NCI-H82 (cell line): ENCODE data around the gene CELF1.

Experiments used
- DNase-seq: peaks from one replicate; lab custom pipeline; 2025; lab: John Stamatoyannopoulos, UW

CELF1 gene

GRCh38 chr11:47508240-47508957 is 44.5 kb downstream of the CELF1 start:
- no peak for DNase-seq

- no peak for DNase-seq
Observed at GRCh38 chr11:47507563-47508239, 45.2 kb downstream of the CELF1 start.

DNA sequence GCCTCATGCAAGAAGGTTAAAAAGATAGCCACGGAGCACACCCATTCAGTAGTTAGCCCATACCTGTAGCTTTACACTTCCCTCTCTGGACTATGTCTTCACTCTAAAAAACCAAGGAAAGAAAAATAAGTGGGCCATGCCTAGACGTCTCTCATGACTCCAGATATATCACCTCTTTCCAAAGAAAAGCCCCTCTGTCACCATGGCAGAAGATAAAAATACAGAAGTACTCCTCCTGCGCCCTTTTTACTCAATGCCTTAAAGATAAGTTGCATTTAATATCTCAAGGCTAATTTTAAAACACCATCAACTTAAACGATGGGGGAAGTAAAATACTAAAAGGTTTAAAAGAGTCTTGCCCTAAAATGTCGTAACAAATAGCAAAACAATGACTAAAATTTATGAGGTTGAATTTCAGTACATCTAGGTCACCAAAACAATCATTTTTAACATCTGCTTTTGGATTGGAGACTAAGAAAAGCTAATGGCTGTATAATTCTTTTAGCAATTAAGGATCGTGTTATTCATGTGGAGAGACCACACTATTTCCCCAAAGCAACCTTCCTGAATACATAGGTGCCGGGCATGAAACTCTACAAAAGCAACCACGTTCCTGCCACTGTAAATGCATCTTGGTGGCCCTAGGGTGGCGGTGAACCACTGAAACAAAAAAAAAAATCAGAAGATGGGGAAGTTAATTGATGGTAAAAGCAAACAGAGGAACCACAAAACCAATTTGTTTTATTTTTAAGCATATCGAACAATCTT is 46.0 kb downstream of the CELF1 start:
- DNase-seq: no peak

DNA sequence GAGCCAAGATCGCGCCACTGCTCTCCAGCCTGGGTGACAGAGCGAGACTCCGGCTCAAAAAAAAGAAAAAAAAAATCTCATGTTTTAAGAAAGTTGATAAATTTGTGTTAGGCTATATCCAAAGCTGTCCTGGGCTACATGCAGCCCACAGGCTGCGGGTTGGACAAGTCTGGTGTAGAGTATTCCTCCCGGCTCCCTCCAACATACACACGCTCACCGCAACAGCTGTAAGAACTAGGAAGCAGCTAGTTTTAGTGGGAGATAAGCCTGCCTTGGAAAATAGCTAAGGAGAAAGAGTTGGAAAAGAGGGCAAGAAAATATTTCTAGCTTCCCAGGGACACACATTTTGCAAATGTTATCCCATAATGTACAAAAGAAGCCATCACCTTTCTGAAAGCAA is 46.6 kb downstream of the CELF1 start:
- no peak for DNase-seq

DNA sequence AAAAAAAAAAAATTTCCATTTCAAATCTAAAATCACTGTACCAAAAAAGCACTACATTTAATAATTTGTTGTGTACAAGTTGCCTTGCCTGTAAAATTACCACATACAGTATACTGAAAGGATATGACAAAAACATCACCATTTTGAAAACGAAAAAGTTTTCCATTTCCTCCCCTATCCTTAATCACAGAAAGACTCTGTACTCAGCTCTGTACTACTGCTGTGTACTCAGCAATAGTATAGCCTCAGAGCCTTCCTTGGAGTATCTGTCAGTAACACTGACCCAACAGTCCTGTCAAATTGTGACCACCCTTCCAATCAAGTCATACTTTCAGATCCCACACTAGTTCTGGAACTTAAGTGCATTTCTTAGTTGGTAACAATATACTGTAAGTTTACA is 48.0 kb downstream of the CELF1 start:
- DNase-seq: no peak

GRCh38 chr11:47503227-47503626 is 49.7 kb downstream of the CELF1 start:
- DNase-seq: no peak

DNA sequence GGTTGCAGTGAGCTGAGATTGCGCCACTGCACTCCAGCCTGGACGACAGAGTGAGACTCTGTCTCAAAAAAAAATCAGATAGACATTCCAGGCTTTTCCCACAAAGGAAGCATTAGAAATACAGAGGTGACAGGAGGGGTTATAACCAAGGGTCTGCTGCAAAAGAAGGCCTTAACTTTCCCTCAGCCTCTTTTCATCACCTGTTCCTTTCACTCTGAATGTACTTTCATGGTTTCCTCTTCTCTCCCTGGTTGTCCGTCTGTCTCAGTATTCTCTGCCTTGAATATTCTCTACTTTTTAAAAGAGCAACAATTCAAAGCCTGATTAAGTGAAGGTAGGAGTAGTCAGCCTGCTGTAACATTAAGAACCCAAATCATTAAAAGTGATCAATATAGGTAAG is 50.2 kb downstream of the CELF1 start:
- no peak for DNase-seq

- DNase-seq: no peak
Observed at GRCh38 chr11:47501101-47501500, 51.8 kb downstream of the CELF1 start.

GRCh38 chr11:47500121-47500520 is 52.8 kb downstream of the CELF1 start:
- no peak for DNase-seq

GRCh38 chr11:47499614-47500013 is 53.3 kb downstream of the CELF1 start:
- no peak for DNase-seq

DNA sequence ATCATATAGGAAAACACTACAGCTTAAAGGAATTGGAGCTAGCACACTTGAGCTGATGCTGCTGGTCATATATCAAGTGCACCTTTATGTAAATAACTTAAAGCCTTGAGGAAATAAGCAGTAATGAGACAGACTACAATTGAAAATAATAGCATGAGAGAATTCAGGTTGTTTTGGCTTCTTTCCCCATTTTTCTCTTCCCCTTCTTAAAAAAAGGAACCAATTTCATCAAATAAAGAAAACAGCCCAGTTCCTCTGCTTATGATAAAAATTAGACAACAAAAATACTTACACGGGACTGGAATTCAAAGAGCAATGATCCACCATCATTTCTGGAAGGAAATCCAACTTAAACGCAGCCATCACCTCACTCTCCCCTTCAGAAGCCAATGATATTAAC is 53.8 kb downstream of the CELF1 start:
- no peak for DNase-seq

DNA sequence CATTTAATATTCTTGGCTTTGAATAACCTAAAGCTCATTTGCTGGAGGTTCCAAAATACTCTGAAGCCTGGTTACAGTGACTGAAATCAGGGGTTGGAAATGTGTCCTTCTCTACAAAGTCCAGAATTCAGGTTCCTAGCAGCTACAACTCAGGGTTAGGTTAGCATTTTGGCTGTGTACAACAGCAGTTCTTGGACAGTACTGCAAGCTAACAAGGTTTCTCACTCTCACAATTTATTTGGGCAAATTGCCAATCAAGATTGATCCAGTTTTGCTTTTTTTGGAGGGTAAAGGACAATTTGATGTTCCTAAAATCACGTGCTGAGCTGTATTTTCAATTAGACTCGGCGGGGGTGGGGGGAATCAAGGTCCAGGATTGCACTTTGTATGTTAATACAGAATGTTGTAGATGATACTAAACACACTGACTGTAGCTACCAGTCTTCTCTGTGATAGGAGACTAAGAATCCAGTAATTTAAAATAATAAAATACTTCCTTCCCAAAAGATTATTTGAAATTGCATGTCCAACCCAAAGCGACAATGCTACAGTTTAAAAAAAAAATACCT is 54.3 kb downstream of the CELF1 start:
- no peak for DNase-seq

- DNase-seq: no peak
Observed at GRCh38 chr11:47498149-47498548, 54.8 kb downstream of the CELF1 start.

GRCh38 chr11:47496808-47497207 is 56.1 kb downstream of the CELF1 start:
- no peak for DNase-seq

GRCh38 chr11:47495856-47496217 is 57.1 kb downstream of the CELF1 start:
- no peak for DNase-seq

GRCh38 chr11:47495011-47495855 is 57.7 kb downstream of the CELF1 start:
- DNase-seq: no peak

DNA sequence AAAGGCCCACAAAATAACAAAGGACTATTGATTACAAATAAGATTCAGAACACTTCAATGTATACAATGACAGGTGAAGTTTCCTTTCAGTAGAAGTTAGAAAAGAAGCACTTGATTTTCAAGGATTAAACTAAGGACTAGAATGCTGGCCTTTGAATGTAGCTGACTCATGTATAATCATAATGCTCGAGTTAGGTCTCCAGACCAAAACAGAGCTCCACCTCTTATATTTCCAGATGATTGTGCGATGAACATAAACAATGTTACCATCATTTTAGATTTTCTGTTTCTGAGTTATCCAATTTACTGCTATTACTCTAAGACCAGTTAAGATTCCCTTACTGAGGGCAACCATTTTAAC is 63.6 kb downstream of the CELF1 start:
- no peak for DNase-seq

- no peak for DNase-seq
Observed at GRCh38 chr11:47488674-47489394, 64.1 kb downstream of the CELF1 start.

DNA sequence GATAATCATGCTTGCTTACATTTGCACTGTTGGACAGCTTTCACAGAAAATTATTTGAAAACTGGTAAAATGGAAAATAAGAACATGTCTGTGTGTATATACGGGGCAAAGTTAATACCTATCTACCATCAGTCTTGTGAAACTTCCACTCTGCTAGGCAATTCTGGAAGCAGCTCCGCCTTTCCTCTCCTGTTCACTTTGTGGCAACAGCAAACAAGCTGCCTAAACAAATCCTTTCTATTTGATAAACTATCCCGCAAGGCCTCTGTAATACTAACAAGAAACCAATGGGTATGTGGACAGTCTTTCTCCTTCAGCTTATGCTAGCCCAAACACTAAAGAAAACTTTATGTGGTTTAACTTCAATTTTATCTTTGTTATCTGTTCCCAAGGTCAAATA is 64.8 kb downstream of the CELF1 start:
- DNase-seq: no peak

DNA sequence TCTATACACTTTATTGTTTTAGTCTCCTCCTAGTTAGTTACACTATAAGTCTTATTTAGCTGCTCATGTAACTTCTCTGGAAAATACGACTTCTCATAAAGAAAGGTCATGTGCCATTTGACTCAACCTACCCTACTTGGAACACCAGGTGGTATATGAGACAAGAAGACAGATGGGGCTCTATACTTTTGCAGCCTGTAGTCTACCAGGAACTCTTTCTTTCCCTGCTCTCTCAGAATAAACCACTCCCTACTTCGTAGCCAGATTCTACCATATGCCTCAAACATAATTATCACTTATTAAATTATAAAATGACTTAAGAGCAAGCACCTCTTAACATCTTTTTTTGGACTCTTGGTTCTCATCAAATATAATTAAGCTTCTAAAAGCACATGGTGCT is 65.5 kb downstream of the CELF1 start:
- DNase-seq: no peak

GRCh38 chr11:47485107-47485506 is 67.8 kb downstream of the CELF1 start:
- no peak for DNase-seq
